Measurements from ENCODE around the gene SOX21.

The SOX21 gene

DNA sequence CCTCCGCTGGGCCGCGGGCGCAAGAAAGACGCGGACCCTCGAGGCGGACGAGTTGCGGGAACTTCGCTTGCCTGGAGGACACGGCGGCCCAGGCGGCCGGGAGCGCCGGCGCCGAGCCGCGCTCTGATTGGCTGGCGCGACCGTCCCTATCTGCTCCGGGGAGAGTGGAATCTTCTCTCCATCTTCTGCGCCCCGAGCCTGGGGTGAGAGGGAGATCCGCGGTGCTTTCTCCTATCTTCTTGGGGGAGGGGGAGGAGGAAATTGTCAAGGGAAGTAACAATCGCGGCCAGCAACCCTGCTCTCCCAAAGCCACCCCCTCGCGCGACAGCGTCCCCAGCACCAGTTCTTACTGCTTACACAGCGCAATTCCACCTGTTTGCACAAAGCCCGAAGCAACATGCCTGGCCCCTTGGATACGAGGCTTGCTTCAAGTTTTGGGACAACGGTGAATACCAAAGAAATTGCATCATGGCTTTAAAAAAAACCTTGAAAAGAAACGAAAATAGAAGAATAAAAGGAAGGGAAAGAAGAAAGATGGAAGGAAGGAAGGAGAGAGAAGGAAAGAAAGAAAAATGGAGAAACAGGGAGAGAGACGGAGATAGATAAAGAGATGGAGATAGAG lies 4.8 kb downstream of the SOX21 start:
- H3K4me3 ChIP-seq (ENCODE audit: low read depth, low read length) = no peak overlapping the region

DNA sequence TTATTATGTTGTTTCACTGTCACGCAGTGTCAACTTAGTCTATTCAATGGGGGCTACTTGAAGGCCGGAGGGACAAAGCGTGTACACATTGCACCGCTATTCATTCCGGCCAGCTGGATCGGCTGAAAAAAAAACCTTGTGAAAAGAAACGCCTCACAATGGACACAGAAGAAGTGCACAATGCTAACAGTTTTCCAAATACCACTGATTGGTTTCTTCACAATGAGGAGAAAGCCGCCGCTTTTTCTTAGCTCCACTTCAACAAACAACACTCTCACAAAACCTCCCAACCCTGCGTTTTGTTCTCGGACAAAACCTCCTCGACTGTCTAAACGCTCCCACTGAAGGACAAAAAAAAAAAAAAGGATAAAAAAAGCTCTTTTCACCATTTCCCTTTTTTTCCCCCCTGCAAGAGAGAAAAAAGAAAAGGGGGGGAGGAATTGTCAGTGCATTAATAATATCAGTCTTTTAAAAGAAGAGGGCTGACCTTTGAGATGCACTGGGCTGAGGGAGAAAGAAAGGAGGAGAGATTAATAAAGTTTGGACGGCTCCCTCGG lies 5.4 kb downstream of the SOX21 start:
- TF ChIP-seq, protein P1, sequence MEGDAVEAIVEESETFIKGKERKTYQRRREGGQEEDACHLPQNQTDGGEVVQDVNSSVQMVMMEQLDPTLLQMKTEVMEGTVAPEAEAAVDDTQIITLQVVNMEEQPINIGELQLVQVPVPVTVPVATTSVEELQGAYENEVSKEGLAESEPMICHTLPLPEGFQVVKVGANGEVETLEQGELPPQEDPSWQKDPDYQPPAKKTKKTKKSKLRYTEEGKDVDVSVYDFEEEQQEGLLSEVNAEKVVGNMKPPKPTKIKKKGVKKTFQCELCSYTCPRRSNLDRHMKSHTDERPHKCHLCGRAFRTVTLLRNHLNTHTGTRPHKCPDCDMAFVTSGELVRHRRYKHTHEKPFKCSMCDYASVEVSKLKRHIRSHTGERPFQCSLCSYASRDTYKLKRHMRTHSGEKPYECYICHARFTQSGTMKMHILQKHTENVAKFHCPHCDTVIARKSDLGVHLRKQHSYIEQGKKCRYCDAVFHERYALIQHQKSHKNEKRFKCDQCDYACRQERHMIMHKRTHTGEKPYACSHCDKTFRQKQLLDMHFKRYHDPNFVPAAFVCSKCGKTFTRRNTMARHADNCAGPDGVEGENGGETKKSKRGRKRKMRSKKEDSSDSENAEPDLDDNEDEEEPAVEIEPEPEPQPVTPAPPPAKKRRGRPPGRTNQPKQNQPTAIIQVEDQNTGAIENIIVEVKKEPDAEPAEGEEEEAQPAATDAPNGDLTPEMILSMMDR (IDR thresholded peaks at IDR 0.05; ENCODE audit: low read depth, low read length) = no peak
- H3K4me3 ChIP-seq (ENCODE audit: low read depth, low read length) = no peak overlapping the region

More for the DNA sequence above, 4.8 kb downstream of the SOX21 start:
- TF ChIP-seq, protein P1 (IDR thresholded peaks at IDR 0.05; ENCODE audit: low read depth, low read length) = no peak

GRCh38 chr13:94706101-94706842 lies 6.1 kb downstream of the SOX21 start:
- H3K4me3 ChIP-seq (ENCODE audit: low read depth, low read length) = no peak overlapping the region
- TF ChIP-seq, protein P1 (IDR thresholded peaks at IDR 0.05; ENCODE audit: low read depth, low read length) = no peak

GRCh38 chr13:94705081-94706030 lies 7.0 kb downstream of the SOX21 start:
- H3K4me3 ChIP-seq (ENCODE audit: low read depth, low read length) = no peak overlapping the region
- TF ChIP-seq, protein P1 (IDR thresholded peaks at IDR 0.05; ENCODE audit: low read depth, low read length) = no peak

- no peak overlapping the region for H3K4me3 ChIP-seq (ENCODE audit: low read depth, low read length)
- TF ChIP-seq, protein P1 (IDR thresholded peaks at IDR 0.05; ENCODE audit: low read depth, low read length) = no peak
These were observed 7.8 kb downstream of the SOX21 start for GRCh38 chr13:94704377-94705080.

GRCh38 chr13:94703721-94704314 lies 8.5 kb downstream of the SOX21 start:
- TF ChIP-seq, protein P1 (IDR thresholded peaks at IDR 0.05; ENCODE audit: low read depth, low read length) = no peak
- no peak overlapping the region for H3K4me3 ChIP-seq (ENCODE audit: low read depth, low read length)
